Measurements from ENCODE around the gene COA7. TPM values are rescaled to one million over a fixed set of nuclear protein-coding genes. Genes with fewer than 3 reads are reported as not detected.
A peak's percentile ranks its signal among the peaks of the same experiment; 100 is the strongest.

Gene COA7
- total and polyA plus RNA-seq, 2 of the 8 experiments (the other 6 are each of a cell fraction or from before 2014, with no cell fraction given): 23.2 to 61.8 TPM

DNA sequence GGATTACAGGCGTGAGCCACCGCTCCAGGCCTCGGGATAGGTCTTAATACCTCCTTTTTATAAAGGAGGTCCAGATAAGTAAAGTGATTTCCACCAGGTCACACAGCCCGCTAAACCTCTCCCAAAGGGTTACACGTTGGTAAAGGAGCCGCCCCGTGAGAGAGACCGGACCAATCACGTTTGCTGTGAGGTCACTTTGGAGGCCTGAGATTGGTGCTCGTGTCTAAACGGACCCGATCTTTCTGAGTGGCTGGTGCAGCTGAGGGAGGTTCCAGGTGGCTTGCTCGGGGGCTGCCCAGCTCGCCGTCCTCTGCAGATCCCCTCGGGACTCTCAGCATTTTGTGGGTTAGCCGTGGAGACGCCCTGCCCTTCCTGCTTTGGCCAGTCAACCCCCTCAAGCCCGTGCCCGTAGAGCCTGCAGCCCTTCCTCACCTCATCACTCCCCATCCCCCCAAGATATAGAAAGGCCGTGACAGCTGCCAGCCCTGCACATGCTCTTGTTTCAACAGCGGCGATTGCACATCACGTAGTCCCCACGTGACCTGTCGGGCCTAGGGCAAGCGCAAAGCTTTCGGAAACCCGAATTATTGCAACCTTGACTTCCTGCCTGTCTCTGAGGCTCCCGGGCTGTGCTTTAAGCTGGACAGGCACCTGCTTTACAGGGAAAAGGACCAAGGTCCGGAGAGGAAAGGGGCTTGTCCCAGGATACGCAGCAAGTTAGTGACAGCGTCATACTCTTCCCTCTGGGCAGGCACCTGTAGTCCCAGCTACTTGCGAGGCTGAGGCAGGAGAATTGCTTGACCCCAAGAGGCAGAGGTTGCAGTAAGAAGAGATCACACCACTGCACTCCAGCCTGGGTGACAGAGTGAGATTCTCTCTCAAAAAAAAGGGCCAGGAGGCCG lies 5.0 kb upstream of the COA7 start:
- Histone ChIP-seq H3K4ac (replicated peaks; ENCODE audit: insufficient read length, low read depth, low read length) (no peak overlapping the region), H3K79me2 (ENCODE audit: control insufficient read depth in 1 of 2, insufficient read depth in 2 of 2, low read length in 2 of 2) (no peaks in the 10 kb centered on the region), H3K4me1 (replicated peaks in 1 of 4; ENCODE audit: control insufficient read depth in 3 of 4, insufficient read depth in 4 of 4, low read length in 3 of 4) (peaks cover 4 to 7% (median 4%) of the 10 kb centered on the region in 4 experiments; a peak in 5 of 7 replicates), H3K79me1 (ENCODE audit: low read depth, low read length) (no peaks in the 10 kb centered on the region; the same call in 1 of the 2 replicates), H4K5ac (ENCODE audit: insufficient read length, low read depth, low read length) (no peak overlapping the region), H3K56ac (replicated peaks; ENCODE audit: insufficient read length, low read depth, low read length) (no peak overlapping the region), H4K91ac (replicated peaks; ENCODE audit: insufficient read length, low read length) (no peak overlapping the region), H3K4me2 (ENCODE audit: insufficient read depth in 1 of 2, low read depth in 2 of 2, low read length in 2 of 2) (peak overlapping the region; percentile 62 to 79), H3K14ac (ENCODE audit: insufficient read length) (no peak overlapping the region), H2AFZ (ENCODE audit: low read length) (peak overlapping the region; percentile 72; the same call in 1 of the 2 replicates), H2BK120ac (replicated peaks; ENCODE audit: low read depth, low read length) (no peak overlapping the region), H4K20me1 (replicated peaks in 1 of 2; ENCODE audit: control insufficient read depth in 1 of 2, insufficient read depth in 2 of 2, low read length in 2 of 2) (no peaks in the 10 kb centered on the region), H3K4me3 (ENCODE audit: extremely low read depth in 1 of 4, insufficient read depth in 2 of 4, low read depth in 3 of 4, low read length in 4 of 4) (peak overlapping the region; percentile 48 to 76 (median 60)), H4K8ac (ENCODE audit: extremely low read depth, insufficient read depth, low read length) (peak overlapping the region; percentile 35; the same call in 1 of the 2 replicates), H3K18ac (ENCODE audit: extremely low read depth, low read length) (no peak overlapping the region), H3K27me3 (replicated peaks in 1 of 4; ENCODE audit: control insufficient read depth in 3 of 4, extremely low read depth in 1 of 4, insufficient read depth in 3 of 4, low read length in 3 of 4) (no peaks in the 10 kb centered on the region), H2BK12ac (ENCODE audit: low read depth, low read length) (no peak overlapping the region), H3K9me3 (ENCODE audit: insufficient read depth in 2 of 2, low read depth in 1 of 2, low read length in 1 of 2) (no peaks in the 10 kb centered on the region), H2AK5ac (ENCODE audit: low read depth, low read length) (no peak overlapping the region), H3K27ac (ENCODE audit: low read depth, low read length) (no peak overlapping the region), H3K23ac (ENCODE audit: insufficient read length) (no peak overlapping the region), H2BK20ac (ENCODE audit: low read length) (no peak overlapping the region), H3K36me3 (ENCODE audit: control insufficient read depth in 2 of 4, insufficient read depth in 4 of 4, low read length in 3 of 4) (no peaks in the 10 kb centered on the region), H2BK5ac (ENCODE audit: low read depth, low read length) (no peak overlapping the region), H2BK15ac (ENCODE audit: low read length) (no peak overlapping the region), H3K23me2 (ENCODE audit: low read depth, low read length) (peaks cover 8% of the 10 kb centered on the region; the same call in 1 of the 2 replicates), H3K9ac (replicated peaks in 1 of 4; ENCODE audit: extremely low read depth in 1 of 4, low read depth in 3 of 4, low read length in 3 of 4) (peak overlapping the region in 3 of 4 experiments; percentile 29 to 66 (median 61); a peak in 5 of 7 replicates)
- ChIA-PET POLR2A (ENCODE audit: partially characterized antibody) (interaction anchor here (0.6 to 1.2 kb wide), 7 partner anchors 11 to 291 kb away, joined by 3 to 4 read pairs (median 3); partner anchors contain the start of gene ZYG11A), CTCF (ENCODE audit: partially characterized antibody) (interaction anchor here (1.1 to 1.3 kb wide), 3 partner anchors 10 to 218 kb away, joined by 3 to 6 read pairs (median 3); partner anchors contain the start of gene ECHDC2)
- DNase-seq (ENCODE audit: low read depth in 1 of 2, low spot score in 2 of 2) (peak; percentile 76 to 84), FAIRE-seq (peak; percentile 65)
- 7% methylated on average over 35 of the region's 35 CpGs; no CpG with 5 or more reads in 1 of the 2 experiments for WGBS, 2 experiments (ENCODE audit: extremely low coverage in 1 of 2, insufficient coverage in 1 of 2, insufficient read length in 1 of 2, insufficient replicate concordance in 2 of 2, low coverage in 1 of 2, low lambda C conversion rate in 2 of 2, missing lambda C conversion rate in 1 of 2)
- TF ChIP-seq RFX5 (IDR thresholded peaks at IDR 0.05; ENCODE audit: borderline replicate concordance, low read depth, low read length) (no peak), CBX5 (IDR thresholded peaks at IDR 0.05; ENCODE audit: low read depth, low read length) (no peak)
